ENCODE measurements around the gene GPSM1. TPM values are rescaled to one million over a fixed set of nuclear protein-coding genes. Genes with fewer than 3 reads are reported as not detected.

The GPSM1 gene
- total and polyA plus RNA-seq, 4 donors: 0.11 to 2.9 (median 1.6) TPM

DNA sequence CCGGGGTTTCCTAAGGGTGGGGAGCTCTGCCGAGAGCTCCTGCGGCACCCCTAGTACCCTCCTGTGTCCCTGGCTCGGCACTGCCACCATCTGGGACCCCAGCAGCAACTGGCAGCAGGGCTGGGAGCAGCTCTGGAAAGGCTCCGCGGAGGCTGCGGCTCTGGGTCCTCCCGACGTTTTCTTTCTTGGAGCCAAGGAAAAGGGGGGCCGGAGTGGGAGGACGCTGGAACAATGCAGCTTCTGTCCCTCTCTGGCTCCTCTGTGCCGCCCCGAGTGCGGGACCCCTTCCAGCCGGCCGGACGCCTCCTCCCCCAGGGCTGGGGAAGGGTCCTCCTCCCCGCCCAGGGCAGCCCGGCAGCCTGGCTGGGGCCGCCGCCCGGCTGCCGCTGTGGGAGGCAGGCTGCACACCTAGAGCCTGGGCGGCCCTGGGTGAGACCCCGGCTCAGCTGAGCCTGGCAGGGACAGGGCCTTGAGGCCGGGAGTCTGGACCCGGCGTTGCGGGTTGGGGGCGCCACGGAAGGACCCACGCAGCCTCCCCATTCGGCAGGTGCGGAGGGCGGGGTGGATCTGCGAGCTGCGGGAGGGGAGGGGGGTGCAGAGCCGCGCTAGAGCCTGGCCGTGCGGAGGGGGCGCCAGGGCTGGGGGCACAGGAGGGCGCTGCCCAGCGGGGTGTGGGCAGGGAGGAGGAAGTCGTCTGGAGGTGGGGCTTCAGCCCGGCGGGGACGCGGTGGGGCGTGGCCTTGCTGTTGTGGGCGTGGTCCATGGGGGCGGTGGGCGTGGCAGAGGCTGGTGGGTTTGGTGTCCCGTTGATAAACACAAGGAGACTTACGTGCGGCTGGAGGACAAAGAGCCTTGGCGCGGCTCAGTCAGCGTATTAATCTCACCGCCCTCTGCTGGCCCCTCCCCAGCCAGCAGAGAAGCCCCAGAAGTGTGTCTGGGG, 15.1 kb downstream of the GPSM1 start:
- H3K27ac ChIP-seq (ENCODE audit: low read depth in 1 of 2, low read length in 2 of 2): no peak overlapping the region
- H3K36me3 ChIP-seq (ENCODE audit: control insufficient read depth in 4 of 4, insufficient read depth in 3 of 4, low read depth in 1 of 4, low read length in 3 of 4): no peaks in the 10 kb centered on the region
- no peaks in the 10 kb centered on the region for H3K27me3 ChIP-seq (ENCODE audit: control insufficient read depth in 4 of 4, insufficient read depth in 4 of 4, low read length in 3 of 4)
- TF ChIP-seq, protein P1, sequence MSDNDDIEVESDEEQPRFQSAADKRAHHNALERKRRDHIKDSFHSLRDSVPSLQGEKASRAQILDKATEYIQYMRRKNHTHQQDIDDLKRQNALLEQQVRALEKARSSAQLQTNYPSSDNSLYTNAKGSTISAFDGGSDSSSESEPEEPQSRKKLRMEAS (IDR thresholded peaks at IDR 0.05): no peak
- no peak for TF ChIP-seq RXRA (IDR thresholded peaks at IDR 0.05)
- TF ChIP-seq RAD21 (IDR thresholded peaks at IDR 0.05): no peak
- no peak for TF ChIP-seq YY1 (IDR thresholded peaks at IDR 0.05)
- TF ChIP-seq, protein P2, sequence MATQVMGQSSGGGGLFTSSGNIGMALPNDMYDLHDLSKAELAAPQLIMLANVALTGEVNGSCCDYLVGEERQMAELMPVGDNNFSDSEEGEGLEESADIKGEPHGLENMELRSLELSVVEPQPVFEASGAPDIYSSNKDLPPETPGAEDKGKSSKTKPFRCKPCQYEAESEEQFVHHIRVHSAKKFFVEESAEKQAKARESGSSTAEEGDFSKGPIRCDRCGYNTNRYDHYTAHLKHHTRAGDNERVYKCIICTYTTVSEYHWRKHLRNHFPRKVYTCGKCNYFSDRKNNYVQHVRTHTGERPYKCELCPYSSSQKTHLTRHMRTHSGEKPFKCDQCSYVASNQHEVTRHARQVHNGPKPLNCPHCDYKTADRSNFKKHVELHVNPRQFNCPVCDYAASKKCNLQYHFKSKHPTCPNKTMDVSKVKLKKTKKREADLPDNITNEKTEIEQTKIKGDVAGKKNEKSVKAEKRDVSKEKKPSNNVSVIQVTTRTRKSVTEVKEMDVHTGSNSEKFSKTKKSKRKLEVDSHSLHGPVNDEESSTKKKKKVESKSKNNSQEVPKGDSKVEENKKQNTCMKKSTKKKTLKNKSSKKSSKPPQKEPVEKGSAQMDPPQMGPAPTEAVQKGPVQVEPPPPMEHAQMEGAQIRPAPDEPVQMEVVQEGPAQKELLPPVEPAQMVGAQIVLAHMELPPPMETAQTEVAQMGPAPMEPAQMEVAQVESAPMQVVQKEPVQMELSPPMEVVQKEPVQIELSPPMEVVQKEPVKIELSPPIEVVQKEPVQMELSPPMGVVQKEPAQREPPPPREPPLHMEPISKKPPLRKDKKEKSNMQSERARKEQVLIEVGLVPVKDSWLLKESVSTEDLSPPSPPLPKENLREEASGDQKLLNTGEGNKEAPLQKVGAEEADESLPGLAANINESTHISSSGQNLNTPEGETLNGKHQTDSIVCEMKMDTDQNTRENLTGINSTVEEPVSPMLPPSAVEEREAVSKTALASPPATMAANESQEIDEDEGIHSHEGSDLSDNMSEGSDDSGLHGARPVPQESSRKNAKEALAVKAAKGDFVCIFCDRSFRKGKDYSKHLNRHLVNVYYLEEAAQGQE (IDR thresholded peaks at IDR 0.05): no peak
- no peak for TF ChIP-seq FOXA1 (IDR thresholded peaks at IDR 0.05)
- no peak for TF ChIP-seq HNF4G (IDR thresholded peaks at IDR 0.05)
- TF ChIP-seq, protein P3, sequence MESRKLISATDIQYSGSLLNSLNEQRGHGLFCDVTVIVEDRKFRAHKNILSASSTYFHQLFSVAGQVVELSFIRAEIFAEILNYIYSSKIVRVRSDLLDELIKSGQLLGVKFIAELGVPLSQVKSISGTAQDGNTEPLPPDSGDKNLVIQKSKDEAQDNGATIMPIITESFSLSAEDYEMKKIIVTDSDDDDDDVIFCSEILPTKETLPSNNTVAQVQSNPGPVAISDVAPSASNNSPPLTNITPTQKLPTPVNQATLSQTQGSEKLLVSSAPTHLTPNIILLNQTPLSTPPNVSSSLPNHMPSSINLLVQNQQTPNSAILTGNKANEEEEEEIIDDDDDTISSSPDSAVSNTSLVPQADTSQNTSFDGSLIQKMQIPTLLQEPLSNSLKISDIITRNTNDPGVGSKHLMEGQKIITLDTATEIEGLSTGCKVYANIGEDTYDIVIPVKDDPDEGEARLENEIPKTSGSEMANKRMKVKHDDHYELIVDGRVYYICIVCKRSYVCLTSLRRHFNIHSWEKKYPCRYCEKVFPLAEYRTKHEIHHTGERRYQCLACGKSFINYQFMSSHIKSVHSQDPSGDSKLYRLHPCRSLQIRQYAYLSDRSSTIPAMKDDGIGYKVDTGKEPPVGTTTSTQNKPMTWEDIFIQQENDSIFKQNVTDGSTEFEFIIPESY (IDR thresholded peaks at IDR 0.05): no peak
- TF ChIP-seq, protein P4, sequence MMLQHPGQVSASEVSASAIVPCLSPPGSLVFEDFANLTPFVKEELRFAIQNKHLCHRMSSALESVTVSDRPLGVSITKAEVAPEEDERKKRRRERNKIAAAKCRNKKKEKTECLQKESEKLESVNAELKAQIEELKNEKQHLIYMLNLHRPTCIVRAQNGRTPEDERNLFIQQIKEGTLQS (IDR thresholded peaks at IDR 0.05): no peak
- TF ChIP-seq FOXA2 (IDR thresholded peaks at IDR 0.05): no peak
- TF ChIP-seq NR2F2 (IDR thresholded peaks at IDR 0.05): no peak
- peaks cover 0 to 11% (median 6%) of the 10 kb centered on the region in 4 donors for H3K4me1 ChIP-seq (ENCODE audit: control insufficient read depth in 4 of 4, insufficient read depth in 4 of 4, low read length in 3 of 4)
- peak overlapping the region in 1 of 3 donors; percentile 18 for H3K4me3 ChIP-seq (ENCODE audit: low read depth in 1 of 3, low read length in 3 of 3)
- H3K9ac ChIP-seq (ENCODE audit: low read depth in 1 of 2, low read length in 2 of 2): no peak overlapping the region
- peak; percentile 89 for DNase-seq (ENCODE audit: low spot score)
- WGBS: 24% methylated on average over 60 of the region's 60 CpGs
- no peaks in the 10 kb centered on the region for H3K9me3 ChIP-seq (ENCODE audit: control insufficient read depth in 4 of 4, low read length in 3 of 4)

DNA sequence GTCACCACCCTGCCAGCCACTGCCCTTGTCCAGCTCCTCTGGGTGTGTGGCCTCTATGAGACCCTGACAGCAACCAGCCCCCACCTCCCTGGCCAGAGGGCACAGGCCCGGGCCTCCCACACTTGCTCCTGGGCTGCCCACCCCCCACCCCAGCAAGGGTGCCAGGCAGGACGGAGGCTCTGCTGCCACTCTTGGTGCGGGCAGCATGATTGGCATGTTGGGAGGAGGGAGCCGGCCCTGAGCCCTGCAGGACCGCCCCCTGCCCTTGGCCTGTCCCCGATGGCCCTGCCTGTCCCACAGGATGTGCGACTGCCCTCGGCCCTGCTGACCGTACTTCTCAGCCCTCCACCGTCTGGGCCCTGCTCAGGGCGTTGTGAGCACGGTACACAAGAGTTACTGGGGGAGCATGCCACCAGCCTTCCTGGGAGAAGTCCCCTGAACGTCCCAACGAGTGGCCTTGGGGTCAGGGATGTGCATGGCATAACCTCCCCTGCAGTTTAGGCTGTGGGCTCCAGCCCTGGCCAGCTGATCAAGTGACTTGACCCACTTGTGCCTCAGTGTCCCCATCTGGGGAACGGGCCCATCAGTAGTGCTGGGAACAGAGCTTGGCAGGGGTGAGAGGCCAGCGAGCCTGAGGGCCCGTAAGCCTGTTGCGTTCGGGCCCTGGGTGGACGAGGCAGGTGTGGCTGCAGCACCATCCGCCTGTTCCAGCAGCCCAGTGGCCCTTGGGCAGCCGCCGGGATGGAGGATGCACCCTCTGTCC, 16.0 kb downstream of the GPSM1 start:
- no peak for DNase-seq (ENCODE audit: low spot score)
- no peaks in the 10 kb centered on the region for H3K36me3 ChIP-seq (ENCODE audit: control insufficient read depth in 4 of 4, insufficient read depth in 3 of 4, low read depth in 1 of 4, low read length in 3 of 4)
- no peaks in the 10 kb centered on the region for H3K9me3 ChIP-seq (ENCODE audit: control insufficient read depth in 4 of 4, low read length in 3 of 4)
- H3K4me3 ChIP-seq (ENCODE audit: low read depth in 1 of 3, low read length in 3 of 3): no peak overlapping the region
- 73% methylated on average over 23 of the region's 23 CpGs for WGBS
- peaks cover 0 to 11% (median 6%) of the 10 kb centered on the region in 4 donors for H3K4me1 ChIP-seq (ENCODE audit: control insufficient read depth in 4 of 4, insufficient read depth in 4 of 4, low read length in 3 of 4)
- H3K27me3 ChIP-seq (ENCODE audit: control insufficient read depth in 4 of 4, insufficient read depth in 4 of 4, low read length in 3 of 4): no peaks in the 10 kb centered on the region
- H3K9ac ChIP-seq (ENCODE audit: low read depth in 1 of 2, low read length in 2 of 2): no peak overlapping the region
- no peak overlapping the region for H3K27ac ChIP-seq (ENCODE audit: low read depth in 1 of 2, low read length in 2 of 2)
- no peak for TF ChIP-seq RAD21 (IDR thresholded peaks at IDR 0.05)
- TF ChIP-seq HNF4A (conservative IDR thresholded peaks at IDR 0.05): no peak
- TF ChIP-seq, protein P4 (IDR thresholded peaks at IDR 0.05): no peak
- TF ChIP-seq, protein P1 (IDR thresholded peaks at IDR 0.05): no peak
- no peak for TF ChIP-seq FOXA1 (IDR thresholded peaks at IDR 0.05)
- TF ChIP-seq, protein P3 (IDR thresholded peaks at IDR 0.05): no peak
- TF ChIP-seq GABPA (IDR thresholded peaks at IDR 0.05 in 1 of 2, conservative IDR thresholded peaks at IDR 0.05 in 1 of 2): no peak
- TF ChIP-seq TAF1 (conservative IDR thresholded peaks at IDR 0.05): no peak
- no peak for TF ChIP-seq SP1 (IDR thresholded peaks at IDR 0.05)
- no peak for TF ChIP-seq HNF4G (IDR thresholded peaks at IDR 0.05)
- no peak for TF ChIP-seq FOXA2 (IDR thresholded peaks at IDR 0.05)
- no peak for TF ChIP-seq JUND (IDR thresholded peaks at IDR 0.05)
- no peak for TF ChIP-seq YY1 (IDR thresholded peaks at IDR 0.05)
- TF ChIP-seq, protein P5, sequence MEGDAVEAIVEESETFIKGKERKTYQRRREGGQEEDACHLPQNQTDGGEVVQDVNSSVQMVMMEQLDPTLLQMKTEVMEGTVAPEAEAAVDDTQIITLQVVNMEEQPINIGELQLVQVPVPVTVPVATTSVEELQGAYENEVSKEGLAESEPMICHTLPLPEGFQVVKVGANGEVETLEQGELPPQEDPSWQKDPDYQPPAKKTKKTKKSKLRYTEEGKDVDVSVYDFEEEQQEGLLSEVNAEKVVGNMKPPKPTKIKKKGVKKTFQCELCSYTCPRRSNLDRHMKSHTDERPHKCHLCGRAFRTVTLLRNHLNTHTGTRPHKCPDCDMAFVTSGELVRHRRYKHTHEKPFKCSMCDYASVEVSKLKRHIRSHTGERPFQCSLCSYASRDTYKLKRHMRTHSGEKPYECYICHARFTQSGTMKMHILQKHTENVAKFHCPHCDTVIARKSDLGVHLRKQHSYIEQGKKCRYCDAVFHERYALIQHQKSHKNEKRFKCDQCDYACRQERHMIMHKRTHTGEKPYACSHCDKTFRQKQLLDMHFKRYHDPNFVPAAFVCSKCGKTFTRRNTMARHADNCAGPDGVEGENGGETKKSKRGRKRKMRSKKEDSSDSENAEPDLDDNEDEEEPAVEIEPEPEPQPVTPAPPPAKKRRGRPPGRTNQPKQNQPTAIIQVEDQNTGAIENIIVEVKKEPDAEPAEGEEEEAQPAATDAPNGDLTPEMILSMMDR (IDR thresholded peaks at IDR 0.05; ENCODE audit: low read depth, low read length, missing input control): no peak
- no peak for TF ChIP-seq EGR1 (IDR thresholded peaks at IDR 0.05; ENCODE audit: low read depth in 2 of 2)
- no peak for TF ChIP-seq NR2F2 (IDR thresholded peaks at IDR 0.05)
- TF ChIP-seq RXRA (IDR thresholded peaks at IDR 0.05): no peak

Data from liver (tissue), 9 donors.